Endometrium (tissue), 2 donors: ENCODE results near the gene LRRC58.

Experiments used
- FAIRE-seq: peaks from 2 replicates; lab custom pipeline; 2012; peaks lifted over from hg19 to GRCh38; lab: Jason Lieb, UNC
- donor health status: control.
- donor health status: control.

Gene LRRC58

GRCh38 chr3:120276767-120277166 is 72.4 kb downstream of the LRRC58 start:
- no peak for FAIRE-seq

- no peak for FAIRE-seq
These were observed 73.5 kb downstream of the LRRC58 start for GRCh38 chr3:120275618-120276017.

- no peak for FAIRE-seq
These were observed 74.4 kb downstream of the LRRC58 start for GRCh38 chr3:120274739-120275167.
